ENCODE results near the gene COL13A1. TPM values are rescaled to one million over a fixed set of nuclear protein-coding genes. Genes with fewer than 3 reads are reported as not detected.

The COL13A1 gene
- total and polyA plus RNA-seq, 2 of the 8 experiments (the other 6 are each of a cell fraction or from before 2014, with no cell fraction given), result 2.6 to 5.2 TPM

DNA sequence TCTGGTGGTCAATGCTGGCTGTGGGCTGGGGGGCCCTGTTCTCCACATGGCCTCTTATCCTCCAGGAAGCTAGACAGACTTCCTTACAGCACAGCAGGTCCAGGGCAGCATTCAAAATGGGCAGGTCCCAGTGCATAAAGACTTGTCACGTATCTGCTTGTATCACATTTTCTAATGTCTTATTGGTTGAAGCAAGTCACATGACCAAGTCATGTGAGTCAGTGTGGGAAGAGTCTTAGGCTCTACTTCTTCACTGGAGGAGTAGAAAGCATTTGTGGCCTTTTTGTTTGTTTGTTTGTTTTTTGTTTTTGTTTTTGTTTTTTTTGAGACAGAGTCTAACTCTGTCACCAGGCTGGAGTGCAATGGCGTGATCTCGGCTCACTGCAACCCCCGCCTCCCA, 104.7 kb downstream of the COL13A1 start:
- Histone ChIP-seq H2AK5ac (ENCODE audit: low read depth, low read length) (no peak overlapping the region), H4K8ac (ENCODE audit: extremely low read depth, insufficient read depth, low read length) (no peak overlapping the region), H3K9ac (replicated peaks in 1 of 4; ENCODE audit: extremely low read depth in 1 of 4, low read depth in 3 of 4, low read length in 3 of 4) (no peak overlapping the region), H3K23ac (ENCODE audit: insufficient read length) (no peak overlapping the region), H3K18ac (ENCODE audit: extremely low read depth, low read length) (no peak overlapping the region), H2BK5ac (ENCODE audit: low read depth, low read length) (no peak overlapping the region), H3K14ac (ENCODE audit: insufficient read length) (no peak overlapping the region), H3K27me3 (replicated peaks in 1 of 4; ENCODE audit: control insufficient read depth in 3 of 4, extremely low read depth in 1 of 4, insufficient read depth in 3 of 4, low read length in 3 of 4) (no peaks in the 10 kb centered on the region), H4K5ac (ENCODE audit: insufficient read length, low read depth, low read length) (no peak overlapping the region), H3K56ac (replicated peaks; ENCODE audit: insufficient read length, low read depth, low read length) (no peak overlapping the region), H3K36me3 (ENCODE audit: control insufficient read depth in 2 of 4, insufficient read depth in 4 of 4, low read length in 3 of 4) (no peaks in the 10 kb centered on the region), H4K20me1 (replicated peaks in 1 of 2; ENCODE audit: control insufficient read depth in 1 of 2, insufficient read depth in 2 of 2, low read length in 2 of 2) (no peaks in the 10 kb centered on the region), H2BK120ac (replicated peaks; ENCODE audit: low read depth, low read length) (no peak overlapping the region), H3K79me1 (ENCODE audit: low read depth, low read length) (no peaks in the 10 kb centered on the region), H2BK12ac (ENCODE audit: low read depth, low read length) (no peak overlapping the region), H2AFZ (ENCODE audit: low read length) (no peak overlapping the region), H3K4ac (replicated peaks; ENCODE audit: insufficient read length, low read depth, low read length) (no peak overlapping the region), H3K79me2 (ENCODE audit: control insufficient read depth in 1 of 2, insufficient read depth in 2 of 2, low read length in 2 of 2) (no peaks in the 10 kb centered on the region), H3K4me2 (ENCODE audit: insufficient read depth in 1 of 2, low read depth in 2 of 2, low read length in 2 of 2) (no peak overlapping the region), H4K91ac (replicated peaks; ENCODE audit: insufficient read length, low read length) (no peak overlapping the region), H3K4me3 (ENCODE audit: extremely low read depth in 1 of 4, insufficient read depth in 2 of 4, low read depth in 3 of 4, low read length in 4 of 4) (no peak overlapping the region), H3K4me1 (replicated peaks in 1 of 4; ENCODE audit: control insufficient read depth in 3 of 4, insufficient read depth in 4 of 4, low read length in 3 of 4) (peaks cover 0 to 2% (median 0%) of the 10 kb centered on the region in 4 experiments; a peak in 2 of 7 replicates), H2BK20ac (ENCODE audit: low read length) (no peak overlapping the region), H3K23me2 (ENCODE audit: low read depth, low read length) (peaks cover 2% of the 10 kb centered on the region; the same call in 1 of the 2 replicates), H3K27ac (ENCODE audit: low read depth, low read length) (no peak overlapping the region), H2BK15ac (ENCODE audit: low read length) (no peak overlapping the region), H3K9me3 (ENCODE audit: insufficient read depth in 2 of 2, low read depth in 1 of 2, low read length in 1 of 2) (no peaks in the 10 kb centered on the region)
- POLR2A ChIA-PET (ENCODE audit: partially characterized antibody), result no interaction called here
- DNase-seq (ENCODE audit: low read depth in 1 of 2, low spot score in 2 of 2) (no peak), FAIRE-seq (no peak)
- WGBS, 2 experiments (ENCODE audit: extremely low coverage in 1 of 2, insufficient coverage in 1 of 2, insufficient read length in 1 of 2, insufficient replicate concordance in 2 of 2, low coverage in 1 of 2, low lambda C conversion rate in 2 of 2, missing lambda C conversion rate in 1 of 2), result 100% methylated on average over 4 of the region's 4 CpGs; no CpG with 5 or more reads in 1 of the 2 experiments
- CTCF ChIA-PET (ENCODE audit: partially characterized antibody), result interaction anchor here (0.8 to 4.5 kb wide), 5 partner anchors 9 to 67 kb away, joined by 3 to 52 read pairs (median 5); no protein-coding TSS in a partner anchor
- TF ChIP-seq, protein P1, sequence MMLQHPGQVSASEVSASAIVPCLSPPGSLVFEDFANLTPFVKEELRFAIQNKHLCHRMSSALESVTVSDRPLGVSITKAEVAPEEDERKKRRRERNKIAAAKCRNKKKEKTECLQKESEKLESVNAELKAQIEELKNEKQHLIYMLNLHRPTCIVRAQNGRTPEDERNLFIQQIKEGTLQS (IDR thresholded peaks at IDR 0.05; ENCODE audit: insufficient read depth, low read depth, low read length), result no peak
- TF ChIP-seq RBBP5 (IDR thresholded peaks at IDR 0.05; ENCODE audit: borderline replicate concordance, low read depth, low read length) (no peak), YY1 (IDR thresholded peaks at IDR 0.05; ENCODE audit: low read depth, low read length) (no peak)
- TF ChIP-seq, protein P2, sequence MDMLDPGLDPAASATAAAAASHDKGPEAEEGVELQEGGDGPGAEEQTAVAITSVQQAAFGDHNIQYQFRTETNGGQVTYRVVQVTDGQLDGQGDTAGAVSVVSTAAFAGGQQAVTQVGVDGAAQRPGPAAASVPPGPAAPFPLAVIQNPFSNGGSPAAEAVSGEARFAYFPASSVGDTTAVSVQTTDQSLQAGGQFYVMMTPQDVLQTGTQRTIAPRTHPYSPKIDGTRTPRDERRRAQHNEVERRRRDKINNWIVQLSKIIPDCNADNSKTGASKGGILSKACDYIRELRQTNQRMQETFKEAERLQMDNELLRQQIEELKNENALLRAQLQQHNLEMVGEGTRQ (IDR thresholded peaks at IDR 0.05; ENCODE audit: low read length), result peak; percentile 36; the same call in 1 of the 2 replicates

Data from H1 (cell line).